Stimulated activated CD8-positive, alpha-beta memory T cell treated with anti-CD3 and anti-CD28 coated beads, Interleukin-7, amount 100 ng/mL, for 4 hours (primary cell): ENCODE results near the gene SPEG.
A peak's percentile ranks its signal among the peaks of the same experiment; 100 is the strongest.

Experiments used
- DNase-seq, 2 donors: peaks; one replicate each; pipeline ENCODE4 v3.0.0-alpha.2; 2020; ENCODE audit warnings: low read depth in 2 of 2

SPEG gene

GRCh38 chr2:219461669-219462068 lies 27.0 kb downstream of the SPEG start:
- DNase-seq, result no peak

GRCh38 chr2:219462349-219462748 lies 27.7 kb downstream of the SPEG start:
- DNase-seq, result no peak

GRCh38 chr2:219464286-219465032 lies 29.8 kb downstream of the SPEG start:
- no peak for DNase-seq

- DNase-seq, result no peak
These were observed 31.3 kb downstream of the SPEG start for GRCh38 chr2:219465659-219466561.

GRCh38 chr2:219466816-219467735 lies 32.4 kb downstream of the SPEG start:
- DNase-seq, result no peak

- DNase-seq, result no peak
These were observed 33.1 kb downstream of the SPEG start for GRCh38 chr2:219467736-219468075.

GRCh38 chr2:219468410-219469185 lies 34.0 kb downstream of the SPEG start:
- no peak for DNase-seq

GRCh38 chr2:219469186-219469724 lies 34.6 kb downstream of the SPEG start:
- no peak for DNase-seq

GRCh38 chr2:219470429-219470828 lies 35.8 kb downstream of the SPEG start:
- no peak for DNase-seq

- DNase-seq, result no peak
These were observed 37.1 kb downstream of the SPEG start for GRCh38 chr2:219471476-219472371.

GRCh38 chr2:219472629-219473187 lies 38.1 kb downstream of the SPEG start:
- DNase-seq, result no peak

GRCh38 chr2:219473511-219473910 lies 38.9 kb downstream of the SPEG start:
- no peak for DNase-seq

GRCh38 chr2:219474285-219475060 lies 39.8 kb downstream of the SPEG start:
- no peak for DNase-seq

- no peak for DNase-seq
These were observed 40.6 kb downstream of the SPEG start for GRCh38 chr2:219475278-219475677.

- peak in 1 of 2 donors; percentile 20 for DNase-seq
These were observed 41.3 kb downstream of the SPEG start for GRCh38 chr2:219475697-219476651.

- no peak for DNase-seq
These were observed 42.1 kb downstream of the SPEG start for GRCh38 chr2:219476652-219477151.

- DNase-seq, result no peak
These were observed 42.5 kb downstream of the SPEG start for GRCh38 chr2:219477179-219477578.
